ENCODE results near the gene ZNF438. TPM values are rescaled to one million over a fixed set of nuclear protein-coding genes. Genes with fewer than 3 reads are reported as not detected.
"Not testable (repeated sequence)": the region's sequence is repeated elsewhere in the genome, so short reads cannot be mapped to it uniquely, and the experiment has no call there.

ZNF438 gene
- total RNA-seq, 1 experiment from 2014 or later = 0.83 TPM

DNA sequence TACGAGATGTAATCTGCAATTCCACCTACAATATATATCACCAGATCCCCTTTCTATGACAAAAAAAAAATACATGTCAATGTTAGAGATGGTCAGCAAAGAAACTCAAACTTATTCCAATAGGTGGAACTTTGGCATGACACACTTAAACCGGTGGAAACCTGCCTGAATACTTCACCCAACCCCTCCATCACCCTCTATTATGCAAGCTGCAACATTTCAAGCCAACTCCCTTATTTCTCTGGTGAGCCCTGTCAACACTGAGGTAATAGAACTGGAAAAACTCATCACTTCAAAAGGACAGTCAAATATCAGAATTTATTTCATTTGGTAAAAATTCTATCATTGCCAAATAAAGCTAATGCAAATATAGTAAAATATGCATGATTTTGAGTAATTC lies 3.6 kb downstream of the ZNF438 start:
- Histone ChIP-seq H3K18ac (ENCODE audit: insufficient read length, low read depth, low read length) (no peak overlapping the region), H3T11ph (ENCODE audit: low read length) (no peak overlapping the region), H3K79me2 (ENCODE audit: insufficient read depth, low read length) (no peaks in the 10 kb centered on the region), H2BK120ac (ENCODE audit: low read depth, low read length, poor library complexity, severe bottlenecking) (no peak overlapping the region), H3K23me2 (ENCODE audit: insufficient read length, low read depth, low read length, poor library complexity, severe bottlenecking) (no peaks in the 10 kb centered on the region), H3K4ac (ENCODE audit: low read depth, low read length) (no peak overlapping the region), H3K4me2 (ENCODE audit: insufficient read depth, insufficient read length, low read length) (no peak overlapping the region), H3K14ac (ENCODE audit: insufficient read depth, low read length) (no peak overlapping the region), H4K20me1 (ENCODE audit: control insufficient read depth, insufficient read depth, insufficient read length) (no peaks in the 10 kb centered on the region), H3K79me1 (ENCODE audit: insufficient read depth, low read depth, low read length, poor library complexity, severe bottlenecking) (no peaks in the 10 kb centered on the region), H2AK5ac (ENCODE audit: insufficient read length, low read length) (no peak overlapping the region), H3K4me1 (ENCODE audit: insufficient read depth, low read length) (no peaks in the 10 kb centered on the region), H4K91ac (ENCODE audit: insufficient read length, low read depth, low read length) (no peak overlapping the region), H3K27me3 (ENCODE audit: insufficient read depth, low read length) (no peaks in the 10 kb centered on the region), H2BK12ac (ENCODE audit: insufficient read length, low read depth, low read length) (no peak overlapping the region), H3K56ac (ENCODE audit: insufficient read length, low read depth, low read length) (no peak overlapping the region), H3K9ac (ENCODE audit: extremely low read depth, insufficient read length, low read length) (no peak overlapping the region), H3K27ac (ENCODE audit: insufficient read length, low read depth, low read length) (no peak overlapping the region), H4K5ac (ENCODE audit: insufficient read length, low read depth, low read length) (no peak overlapping the region), H3K23ac (ENCODE audit: insufficient read length, low read depth, low read length) (no peak overlapping the region), H2BK15ac (ENCODE audit: low read depth, low read length) (no peak overlapping the region), H2AFZ (ENCODE audit: low read length) (no peak overlapping the region), H2BK20ac (ENCODE audit: low read depth, low read length, poor library complexity, severe bottlenecking) (no peak overlapping the region), H4K8ac (replicated peaks; ENCODE audit: insufficient read length, low read depth, low read length) (no peak overlapping the region), H3K9me3 (ENCODE audit: control insufficient read depth, low read depth, low read length) (no peaks in the 10 kb centered on the region), H2BK5ac (ENCODE audit: insufficient read length, low read length) (no peak overlapping the region)
- Mint-ChIP-seq H3K9me3 (peaks cover 0 to 4% of the 10 kb centered on the region in 2 experiments; a peak in 2 of 5 replicates), H3K27me3 (ENCODE audit: low read depth) (peaks cover 27% of the 10 kb centered on the region), H3K27ac (no peak overlapping the region), H3K4me1 (peaks cover 20 to 22% of the 10 kb centered on the region in 2 experiments), H3K36me3 (ENCODE audit: insufficient read depth in 1 of 3, low read depth in 3 of 3) (no peaks in the 10 kb centered on the region), H3K4me3 (no peak overlapping the region)
- TF ChIP-seq, protein P1, sequence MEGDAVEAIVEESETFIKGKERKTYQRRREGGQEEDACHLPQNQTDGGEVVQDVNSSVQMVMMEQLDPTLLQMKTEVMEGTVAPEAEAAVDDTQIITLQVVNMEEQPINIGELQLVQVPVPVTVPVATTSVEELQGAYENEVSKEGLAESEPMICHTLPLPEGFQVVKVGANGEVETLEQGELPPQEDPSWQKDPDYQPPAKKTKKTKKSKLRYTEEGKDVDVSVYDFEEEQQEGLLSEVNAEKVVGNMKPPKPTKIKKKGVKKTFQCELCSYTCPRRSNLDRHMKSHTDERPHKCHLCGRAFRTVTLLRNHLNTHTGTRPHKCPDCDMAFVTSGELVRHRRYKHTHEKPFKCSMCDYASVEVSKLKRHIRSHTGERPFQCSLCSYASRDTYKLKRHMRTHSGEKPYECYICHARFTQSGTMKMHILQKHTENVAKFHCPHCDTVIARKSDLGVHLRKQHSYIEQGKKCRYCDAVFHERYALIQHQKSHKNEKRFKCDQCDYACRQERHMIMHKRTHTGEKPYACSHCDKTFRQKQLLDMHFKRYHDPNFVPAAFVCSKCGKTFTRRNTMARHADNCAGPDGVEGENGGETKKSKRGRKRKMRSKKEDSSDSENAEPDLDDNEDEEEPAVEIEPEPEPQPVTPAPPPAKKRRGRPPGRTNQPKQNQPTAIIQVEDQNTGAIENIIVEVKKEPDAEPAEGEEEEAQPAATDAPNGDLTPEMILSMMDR (conservative IDR thresholded peaks at IDR 0.05) = no peak
- WGBS (ENCODE audit: extremely low coverage, insufficient read length, low lambda C conversion rate) = no CpG with 5 or more reads among the region's 2 CpGs
- DNase-seq = no peak

DNA sequence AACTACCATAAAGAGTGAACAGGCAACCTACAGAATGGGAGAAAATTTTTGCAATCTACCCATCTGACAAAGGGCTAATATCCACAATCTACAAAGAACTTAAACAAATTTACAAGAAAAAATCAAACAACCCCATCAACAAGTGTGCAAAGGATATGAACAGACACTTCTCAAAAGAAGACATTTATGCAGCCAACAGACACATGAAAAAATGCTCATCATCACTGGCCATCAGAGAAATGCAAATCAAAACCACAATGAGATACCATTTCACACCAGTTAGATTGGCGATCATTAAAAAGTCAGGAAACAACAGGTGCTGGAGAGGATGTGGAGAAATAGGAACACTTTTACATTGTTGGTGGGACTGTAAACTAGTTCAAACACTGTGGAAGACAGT lies 5.4 kb downstream of the ZNF438 start:
- not testable (repeated sequence) for H3K14ac ChIP-seq (ENCODE audit: insufficient read depth, low read length); H3K9ac ChIP-seq (ENCODE audit: extremely low read depth, insufficient read length, low read length); H2BK12ac ChIP-seq (ENCODE audit: insufficient read length, low read depth, low read length); H4K91ac ChIP-seq (ENCODE audit: insufficient read length, low read depth, low read length); H3K4me2 ChIP-seq (ENCODE audit: insufficient read depth, insufficient read length, low read length); H3K9me3 Mint-ChIP-seq; H4K20me1 ChIP-seq (ENCODE audit: control insufficient read depth, insufficient read depth, insufficient read length); H3K4me1 ChIP-seq (ENCODE audit: insufficient read depth, low read length); H3K9me3 ChIP-seq (ENCODE audit: control insufficient read depth, low read depth, low read length); H2BK20ac ChIP-seq (ENCODE audit: low read depth, low read length, poor library complexity, severe bottlenecking); H3K23me2 ChIP-seq (ENCODE audit: insufficient read length, low read depth, low read length, poor library complexity, severe bottlenecking); H2BK15ac ChIP-seq (ENCODE audit: low read depth, low read length); H3T11ph ChIP-seq (ENCODE audit: low read length); H3K79me1 ChIP-seq (ENCODE audit: insufficient read depth, low read depth, low read length, poor library complexity, severe bottlenecking); H3K36me3 Mint-ChIP-seq (ENCODE audit: insufficient read depth in 1 of 3, low read depth in 3 of 3); H2BK5ac ChIP-seq (ENCODE audit: insufficient read length, low read length); H3K79me2 ChIP-seq (ENCODE audit: insufficient read depth, low read length); H3K4ac ChIP-seq (ENCODE audit: low read depth, low read length); H3K27ac Mint-ChIP-seq; DNase-seq; H3K18ac ChIP-seq (ENCODE audit: insufficient read length, low read depth, low read length); H3K4me3 Mint-ChIP-seq; H3K23ac ChIP-seq (ENCODE audit: insufficient read length, low read depth, low read length); H3K27me3 ChIP-seq (ENCODE audit: insufficient read depth, low read length); H4K8ac ChIP-seq (replicated peaks; ENCODE audit: insufficient read length, low read depth, low read length); H2AK5ac ChIP-seq (ENCODE audit: insufficient read length, low read length); H2AFZ ChIP-seq (ENCODE audit: low read length); H3K56ac ChIP-seq (ENCODE audit: insufficient read length, low read depth, low read length); H4K5ac ChIP-seq (ENCODE audit: insufficient read length, low read depth, low read length); H2BK120ac ChIP-seq (ENCODE audit: low read depth, low read length, poor library complexity, severe bottlenecking); H3K27ac ChIP-seq (ENCODE audit: insufficient read length, low read depth, low read length)
- Mint-ChIP-seq H3K27me3 (ENCODE audit: low read depth) (peaks cover 22% of the 10 kb centered on the region), H3K4me1 (peaks cover 18 to 20% of the 10 kb centered on the region in 2 experiments)
- WGBS (ENCODE audit: extremely low coverage, insufficient read length, low lambda C conversion rate) = no CpG with 5 or more reads among the region's 1 CpG
